ENCODE results near the gene TMEM106C. TPM values are rescaled to one million over a fixed set of nuclear protein-coding genes. Genes with fewer than 3 reads are reported as not detected.

The TMEM106C gene
- total RNA-seq, 1 experiment from 2014 or later, result 50.0 TPM

- Mint-ChIP-seq H3K4me1 (ENCODE audit: insufficient read depth, unreplicated experiment) (no peaks in the 10 kb centered on the region), H3K27ac (ENCODE audit: low read depth, unreplicated experiment) (no peak overlapping the region), H3K4me3 (ENCODE audit: unreplicated experiment) (no peak overlapping the region), H3K36me3 (ENCODE audit: insufficient read depth, unreplicated experiment) (no peaks in the 10 kb centered on the region), H3K9me3 (ENCODE audit: unreplicated experiment) (no peaks in the 10 kb centered on the region), H3K27me3 (ENCODE audit: insufficient read depth, unreplicated experiment) (peaks cover 18% of the 10 kb centered on the region)
- BruUV-seq (replicated peaks), result no TSS peak
- ChIA-PET POLR2A (interaction anchor here (0.7 kb wide), 1 partner anchor 64 kb away, joined by 3 read pairs; no protein-coding TSS in a partner anchor), CTCF (interaction anchor here (1.2 kb wide), 1 partner anchor 23 kb away, joined by 4 read pairs; no protein-coding TSS in a partner anchor)
- intact Hi-C loops (cut with micrococcal nuclease), result no loop called here
- no peak for DNase-seq (ENCODE audit: unreplicated experiment)
- TF ChIP-seq CTCF (IDR thresholded peaks at IDR 0.05; ENCODE audit: unreplicated experiment), result no peak
These were observed 36.0 kb upstream of the TMEM106C start for GRCh38 chr12:47927346-47927745.

GRCh38 chr12:47930634-47931033 is 32.8 kb upstream of the TMEM106C start:
- no peak for TF ChIP-seq CTCF (IDR thresholded peaks at IDR 0.05; ENCODE audit: unreplicated experiment)
- Mint-ChIP-seq H3K27ac (ENCODE audit: low read depth, unreplicated experiment) (no peak overlapping the region), H3K4me3 (ENCODE audit: unreplicated experiment) (no peak overlapping the region), H3K9me3 (ENCODE audit: unreplicated experiment) (no peaks in the 10 kb centered on the region), H3K36me3 (ENCODE audit: insufficient read depth, unreplicated experiment) (no peaks in the 10 kb centered on the region), H3K27me3 (ENCODE audit: insufficient read depth, unreplicated experiment) (peaks cover 22% of the 10 kb centered on the region), H3K4me1 (ENCODE audit: insufficient read depth, unreplicated experiment) (no peaks in the 10 kb centered on the region)
- no TSS peak for BruUV-seq (replicated peaks)
- DNase-seq (ENCODE audit: unreplicated experiment), result no peak
- ChIA-PET CTCF (interaction anchor here (0.6 to 1.1 kb wide), 3 partner anchors 8 to 892 kb away, joined by 3 read pairs; no protein-coding TSS in a partner anchor), POLR2A (no interaction called here)
- intact Hi-C loops (cut with micrococcal nuclease), result no loop called here

- no peak overlapping the region for H3K4me3 Mint-ChIP-seq (ENCODE audit: unreplicated experiment)
- DNase-seq (ENCODE audit: unreplicated experiment), result no peak
- no peaks in the 10 kb centered on the region for H3K4me1 Mint-ChIP-seq (ENCODE audit: insufficient read depth, unreplicated experiment)
- no peak for TF ChIP-seq CTCF (IDR thresholded peaks at IDR 0.05; ENCODE audit: unreplicated experiment)
- POLR2A ChIA-PET, result no interaction called here
- no peak overlapping the region for H3K27ac Mint-ChIP-seq (ENCODE audit: low read depth, unreplicated experiment)
- H3K27me3 Mint-ChIP-seq (ENCODE audit: insufficient read depth, unreplicated experiment), result peaks cover 22% of the 10 kb centered on the region
- no peaks in the 10 kb centered on the region for H3K36me3 Mint-ChIP-seq (ENCODE audit: insufficient read depth, unreplicated experiment)
- H3K9me3 Mint-ChIP-seq (ENCODE audit: unreplicated experiment), result no peaks in the 10 kb centered on the region
- no TSS peak for BruUV-seq (replicated peaks)
- intact Hi-C loops (cut with micrococcal nuclease), result no loop called here
- CTCF ChIA-PET, result interaction anchor here (0.6 to 1.1 kb wide), 3 partner anchors 8 to 892 kb away, joined by 3 read pairs; no protein-coding TSS in a partner anchor
These were observed 32.2 kb upstream of the TMEM106C start for GRCh38 chr12:47931187-47931586.

DNA sequence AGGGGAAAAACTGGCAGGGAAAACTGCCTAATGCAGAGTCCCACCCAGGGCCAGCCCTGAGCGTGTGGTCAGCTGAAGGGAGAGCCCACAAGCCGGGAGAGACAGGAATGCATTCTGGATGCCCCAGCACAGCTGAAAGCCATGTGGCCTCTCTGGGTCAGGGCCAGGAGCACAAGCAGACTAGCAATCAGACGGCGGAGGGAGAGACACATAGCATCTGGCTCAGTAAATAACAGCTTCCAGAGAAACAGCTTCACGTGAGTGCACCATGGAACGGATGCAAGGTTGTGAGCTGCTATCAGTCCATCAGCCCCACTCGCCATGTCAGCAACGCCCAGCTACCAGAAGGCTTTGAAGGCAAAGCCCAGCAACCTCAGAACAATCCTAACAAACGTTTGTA is 28.2 kb upstream of the TMEM106C start:
- TF ChIP-seq CTCF (IDR thresholded peaks at IDR 0.05; ENCODE audit: unreplicated experiment), result no peak
- Mint-ChIP-seq H3K4me1 (ENCODE audit: insufficient read depth, unreplicated experiment) (no peaks in the 10 kb centered on the region), H3K9me3 (ENCODE audit: unreplicated experiment) (no peaks in the 10 kb centered on the region), H3K36me3 (ENCODE audit: insufficient read depth, unreplicated experiment) (no peaks in the 10 kb centered on the region), H3K27me3 (ENCODE audit: insufficient read depth, unreplicated experiment) (peaks cover 22% of the 10 kb centered on the region), H3K4me3 (ENCODE audit: unreplicated experiment) (no peak overlapping the region), H3K27ac (ENCODE audit: low read depth, unreplicated experiment) (no peak overlapping the region)
- CTCF ChIA-PET, result interaction anchor here (0.6 to 0.9 kb wide), 3 partner anchors 16 to 72 kb away, joined by 3 read pairs; no protein-coding TSS in a partner anchor
- intact Hi-C loops (cut with micrococcal nuclease), result no loop called here
- BruUV-seq (replicated peaks), result no TSS peak
- no peak for DNase-seq (ENCODE audit: unreplicated experiment)
- POLR2A ChIA-PET, result interaction anchor here (0.7 kb wide), 1 partner anchor 34 kb away, joined by 3 read pairs; no protein-coding TSS in a partner anchor

Measured in MCF 10A (cell line).